OCI-LY7 (cell line): ENCODE data around the gene DSTYK.

Experiments
- EZH2phosphoT487 ChIP-seq: fragments of 200-600 bp; sonication (generic); IDR thresholded peaks from 2 replicates; pipeline ENCODE4 v1.6.1; 2018; ENCODE audit warnings: low read depth, borderline replicate concordance, mild to moderate bottlenecking, mixed run types, antibody characterized with exemption, low read length, moderate library complexity, mixed read lengths
- TF ChIP-seq, protein P1 (sequence below): fragments of 200-600 bp; sonication (generic); conservative IDR thresholded peaks from 2 replicates; pipeline ENCODE4 v1.5.1; 2014; ENCODE audit warnings: mild to moderate bottlenecking, antibody characterized with exemption, low read length, moderate library complexity, mixed read lengths

DNA sequence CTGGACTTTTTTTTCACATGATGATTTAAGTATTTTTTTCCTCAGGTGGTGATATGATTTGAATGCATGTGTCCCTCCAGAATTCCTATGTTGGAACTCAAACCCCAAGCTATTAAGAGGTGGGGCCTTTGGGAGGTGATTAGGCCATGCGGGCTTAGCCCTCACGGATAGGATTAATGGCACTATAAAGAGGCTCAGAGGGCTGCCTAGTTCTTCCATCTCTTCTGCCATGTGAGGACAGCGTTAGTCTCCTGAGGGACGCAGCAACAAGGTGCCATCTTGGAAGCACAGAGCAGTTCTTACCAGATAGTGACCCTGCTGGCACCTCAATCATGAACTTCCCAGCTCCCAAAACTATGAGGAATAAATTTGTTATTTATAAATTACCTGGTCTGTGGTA is 71.4 kb downstream of the DSTYK start:
- TF ChIP-seq, protein P1, sequence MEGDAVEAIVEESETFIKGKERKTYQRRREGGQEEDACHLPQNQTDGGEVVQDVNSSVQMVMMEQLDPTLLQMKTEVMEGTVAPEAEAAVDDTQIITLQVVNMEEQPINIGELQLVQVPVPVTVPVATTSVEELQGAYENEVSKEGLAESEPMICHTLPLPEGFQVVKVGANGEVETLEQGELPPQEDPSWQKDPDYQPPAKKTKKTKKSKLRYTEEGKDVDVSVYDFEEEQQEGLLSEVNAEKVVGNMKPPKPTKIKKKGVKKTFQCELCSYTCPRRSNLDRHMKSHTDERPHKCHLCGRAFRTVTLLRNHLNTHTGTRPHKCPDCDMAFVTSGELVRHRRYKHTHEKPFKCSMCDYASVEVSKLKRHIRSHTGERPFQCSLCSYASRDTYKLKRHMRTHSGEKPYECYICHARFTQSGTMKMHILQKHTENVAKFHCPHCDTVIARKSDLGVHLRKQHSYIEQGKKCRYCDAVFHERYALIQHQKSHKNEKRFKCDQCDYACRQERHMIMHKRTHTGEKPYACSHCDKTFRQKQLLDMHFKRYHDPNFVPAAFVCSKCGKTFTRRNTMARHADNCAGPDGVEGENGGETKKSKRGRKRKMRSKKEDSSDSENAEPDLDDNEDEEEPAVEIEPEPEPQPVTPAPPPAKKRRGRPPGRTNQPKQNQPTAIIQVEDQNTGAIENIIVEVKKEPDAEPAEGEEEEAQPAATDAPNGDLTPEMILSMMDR, result no peak
- no peak for TF ChIP-seq EZH2phosphoT487
